Endothelial cell of umbilical vein (primary cell): Measurements from ENCODE around the gene AIMP1. TPM values are rescaled to one million over a fixed set of nuclear protein-coding genes. Genes with fewer than 3 reads are reported as not detected.

Source experiments
- BruUV-seq: library from RNA; stranded (reverse); fragments of 400-500 nt; replicated peaks from 2 replicates; lab custom pipeline; 2021; lab: Mats Ljungman, UMichigan
- CTCF ChIA-PET: fragments of 300-600, 350-600 bp; sonication (Branson Sonifier 250); formaldehyde crosslinking; loops from one replicate; lab custom pipeline; 2021; ENCODE audit warnings: antibody characterized with exemption, inconsistent platforms; lab: Charles Lee
- POLR2A ChIA-PET: fragments of 300-600, 350-600 bp; sonication (Branson Sonifier 250); formaldehyde crosslinking; loops from one replicate; lab custom pipeline; 2021; ENCODE audit warnings: antibody characterized with exemption, inconsistent platforms; lab: Charles Lee
- DNase-seq: peaks from one replicate; pipeline ENCODE4 v3.0.0-alpha.2; 2011; ENCODE audit warnings: low read depth, low spot score
- FAIRE-seq: peaks from 2 replicates; lab custom pipeline; 2011; peaks lifted over from hg19 to GRCh38; lab: Jason Lieb, UNC
- H2AFZ ChIP-seq: 2 replicates; pipeline ENCODE4 v1.6.0; 2012; ENCODE audit warnings: low read depth, low read length, control low read depth, inconsistent platforms
- H3K27ac ChIP-seq: 2 replicates; pipeline ENCODE4 v1.5.1; 2011; ENCODE audit warnings: low read depth, mild to moderate bottlenecking, control low read depth, low read length, moderate library complexity; ENCODE audit not compliant: insufficient read depth
- H3K27me3 ChIP-seq, 2 experiments: 2 replicates each; pipeline versions ENCODE4 v1.6.0 to v1.6.1; 2011; ENCODE audit warnings: low read length in 2 of 2, mixed read lengths in 1 of 2; ENCODE audit not compliant: control insufficient read depth in 2 of 2, insufficient read depth in 2 of 2
- H3K36me3 ChIP-seq, 2 experiments: 2 replicates in 1 of 2; 3 replicates in 1 of 2; pipeline ENCODE4 v1.5.1; 2011; ENCODE audit warnings: low read length in 2 of 2, mild to moderate bottlenecking in 1 of 2, moderate library complexity in 1 of 2; ENCODE audit not compliant: control insufficient read depth in 2 of 2, insufficient read depth in 2 of 2; ENCODE audit errors: extremely low read depth in 1 of 2
- H3K4me1 ChIP-seq: 3 replicates; pipeline ENCODE4 v1.5.1; 2011; ENCODE audit warnings: mild to moderate bottlenecking, low read length; ENCODE audit not compliant: control insufficient read depth, insufficient read depth; ENCODE audit errors: extremely low read depth
- H3K4me2 ChIP-seq: 2 replicates; pipeline ENCODE4 v1.6.1; 2011; ENCODE audit warnings: low read length, control low read depth, mixed read lengths; ENCODE audit not compliant: insufficient read depth
- H3K4me3 ChIP-seq, 3 experiments: fragments of 200-600 bp in 1 of 3; sonication (generic), shearing (Covaris generic) in 1 of 3; replicated peaks in 1 of 3; 2 replicates each; pipeline ENCODE4 v1.5.1; 2011 to 2016; ENCODE audit warnings: control low read depth in 3 of 3, low read length in 3 of 3, mild to moderate bottlenecking in 2 of 3, inconsistent platforms in 1 of 3, low read depth in 1 of 3, moderate library complexity in 1 of 3; ENCODE audit not compliant: insufficient read depth in 1 of 3
- H3K79me2 ChIP-seq: 2 replicates; pipeline ENCODE4 v1.6.0; 2012; ENCODE audit warnings: low read length, inconsistent platforms; ENCODE audit not compliant: control insufficient read depth, insufficient read depth
- H3K9ac ChIP-seq: replicated peaks from 2 replicates; pipeline ENCODE3; 2011; ENCODE audit warnings: low read length, control low read depth; ENCODE audit not compliant: insufficient read depth; ENCODE audit errors: extremely low read depth
- H3K9me1 ChIP-seq: replicated peaks from 3 replicates; pipeline ENCODE4 v1.6.0; 2011; ENCODE audit warnings: mild to moderate bottlenecking, low read length; ENCODE audit not compliant: control insufficient read depth, insufficient read depth; ENCODE audit errors: extremely low read depth
- H3K9me3 ChIP-seq: replicated peaks from 2 replicates; pipeline ENCODE4 v1.5.1; 2012; ENCODE audit warnings: low read length, inconsistent platforms; ENCODE audit not compliant: control insufficient read depth, insufficient read depth
- H4K20me1 ChIP-seq: replicated peaks from 2 replicates; pipeline ENCODE3; 2011; ENCODE audit warnings: mild to moderate bottlenecking, low read length; ENCODE audit not compliant: control insufficient read depth, insufficient read depth; ENCODE audit errors: extremely low read depth
- EZH2 ChIP-seq: IDR thresholded peaks from 2 replicates; pipeline ENCODE4 v1.6.1; 2012; ENCODE audit warnings: borderline replicate concordance, low read depth, mild to moderate bottlenecking, moderate library complexity, low read length, inconsistent platforms; ENCODE audit not compliant: severe bottlenecking
- FOS ChIP-seq: IDR thresholded peaks from 2 replicates; pipeline ENCODE4 v1.6.1; 2011; ENCODE audit warnings: mild to moderate bottlenecking, low read length, moderate library complexity, borderline replicate concordance; ENCODE audit not compliant: insufficient read depth
- GATA2 ChIP-seq: IDR thresholded peaks from 2 replicates; pipeline ENCODE4 v1.7.0; 2011; ENCODE audit warnings: low read depth, mild to moderate bottlenecking, moderate library complexity, mixed read lengths, low read length; ENCODE audit not compliant: insufficient read length, insufficient read depth
- JUN ChIP-seq: IDR thresholded peaks from 2 replicates; pipeline ENCODE4 v1.6.1; 2011; ENCODE audit warnings: borderline replicate concordance, low read depth; ENCODE audit not compliant: insufficient read length, insufficient read depth
- MAX ChIP-seq: IDR thresholded peaks from 2 replicates; pipeline ENCODE4 v1.6.1; 2011; ENCODE audit not compliant: insufficient read depth, insufficient read length
- MYC ChIP-seq: IDR thresholded peaks from one replicate; pipeline ENCODE4 v1.6.1; 2011; ENCODE audit warnings: mild to moderate bottlenecking, low read depth, low read length
- POLR2A ChIP-seq: IDR thresholded peaks from 2 replicates; pipeline ENCODE4 v1.6.1; 2012; ENCODE audit warnings: low read depth, mild to moderate bottlenecking, control low read depth, low read length
- POLR2AphosphoS5 ChIP-seq: IDR thresholded peaks from 2 replicates; pipeline ENCODE4 v1.6.1; 2012; ENCODE audit warnings: low read depth, mild to moderate bottlenecking, control low read depth, low read length, moderate library complexity; ENCODE audit not compliant: insufficient read depth
- dilution Hi-C: fragments of 300-500 bp; cut with MboI; formaldehyde crosslinking; loops from one replicate; pipeline ENCODE4 v1.15.0; 2019; ENCODE audit warnings: low sequenced_read_pairs; ENCODE audit not compliant: extremely low pct_ligation_motif_present
- intact Hi-C: fragments of 100-400 bp; cut with micrococcal nuclease; formaldehyde crosslinking; loops from one replicate; pipeline ENCODE4 v1.10.0; 2022
- polyA plus RNA-seq, 4 experiments: library from polyadenylated mRNA; depleted of rRNA in 3 of 4; stranded (reverse) in 3 of 4; unstranded in 1 of 4; fragments of >200 nt; gene quantifications; 2 replicates each; pipeline versions ENCODE4 v1.2.1 to v1.2.3, GENCODE V29; 2011 to 2012; ENCODE audit warnings: missing spikeins in 1 of 4
- total RNA-seq: library from RNA; stranded (reverse); gene quantifications from 2 replicates; pipeline ENCODE4 v1.2.3, GENCODE V29; 2021
- TF ChIP-seq, protein P1 (sequence below), 2 donors: IDR thresholded peaks; 1 replicate in 1 of 2; 2 replicates in 1 of 2; pipeline ENCODE4 v1.5.1; 2011; ENCODE audit warnings: low read length in 2 of 2, mild to moderate bottlenecking in 2 of 2, moderate library complexity in 2 of 2, control low read depth in 1 of 2, inconsistent platforms in 1 of 2, low read depth in 1 of 2; ENCODE audit not compliant: insufficient read depth in 1 of 2; ENCODE audit errors: extremely low read depth in 1 of 2

AIMP1 gene
- total and polyA plus RNA-seq, 2 donors (not counting 3 experiments of a cell fraction or from before 2014, with no cell fraction given), result 6.4 to 42.4 TPM

- no TSS peak for BruUV-seq
- no peak for FAIRE-seq
- peaks cover 38% of the 10 kb centered on the region for H3K79me2 ChIP-seq
- H3K4me2 ChIP-seq, result no peak overlapping the region
- no peak overlapping the region for H3K27ac ChIP-seq
- dilution Hi-C loops, result no loop called here
- no peak for DNase-seq
- POLR2A ChIA-PET, result no interaction called here
- H3K9me1 ChIP-seq, result no peaks in the 10 kb centered on the region
- intact Hi-C loops, result no loop called here
- no peak overlapping the region for H3K9ac ChIP-seq
- H3K27me3 ChIP-seq, result no peaks in the 10 kb centered on the region
- no peak overlapping the region for H2AFZ ChIP-seq
- no peak for TF ChIP-seq JUN
- TF ChIP-seq FOS, result no peak
- TF ChIP-seq MAX, result no peak
- TF ChIP-seq, protein P1, sequence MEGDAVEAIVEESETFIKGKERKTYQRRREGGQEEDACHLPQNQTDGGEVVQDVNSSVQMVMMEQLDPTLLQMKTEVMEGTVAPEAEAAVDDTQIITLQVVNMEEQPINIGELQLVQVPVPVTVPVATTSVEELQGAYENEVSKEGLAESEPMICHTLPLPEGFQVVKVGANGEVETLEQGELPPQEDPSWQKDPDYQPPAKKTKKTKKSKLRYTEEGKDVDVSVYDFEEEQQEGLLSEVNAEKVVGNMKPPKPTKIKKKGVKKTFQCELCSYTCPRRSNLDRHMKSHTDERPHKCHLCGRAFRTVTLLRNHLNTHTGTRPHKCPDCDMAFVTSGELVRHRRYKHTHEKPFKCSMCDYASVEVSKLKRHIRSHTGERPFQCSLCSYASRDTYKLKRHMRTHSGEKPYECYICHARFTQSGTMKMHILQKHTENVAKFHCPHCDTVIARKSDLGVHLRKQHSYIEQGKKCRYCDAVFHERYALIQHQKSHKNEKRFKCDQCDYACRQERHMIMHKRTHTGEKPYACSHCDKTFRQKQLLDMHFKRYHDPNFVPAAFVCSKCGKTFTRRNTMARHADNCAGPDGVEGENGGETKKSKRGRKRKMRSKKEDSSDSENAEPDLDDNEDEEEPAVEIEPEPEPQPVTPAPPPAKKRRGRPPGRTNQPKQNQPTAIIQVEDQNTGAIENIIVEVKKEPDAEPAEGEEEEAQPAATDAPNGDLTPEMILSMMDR (IDR thresholded peaks at IDR 0.05; ENCODE audit: extremely low read depth in 1 of 2, insufficient read depth in 1 of 2, low read depth in 1 of 2, low read length in 2 of 2), result no peak
- no peak for TF ChIP-seq POLR2A
- TF ChIP-seq EZH2, result no peak
- TF ChIP-seq MYC, result no peak
- no peak for TF ChIP-seq POLR2AphosphoS5
- no peak for TF ChIP-seq GATA2
- H4K20me1 ChIP-seq, result no peaks in the 10 kb centered on the region
- no peaks in the 10 kb centered on the region for H3K9me3 ChIP-seq
- H3K36me3 ChIP-seq, result peaks cover 3 to 4% of the 10 kb centered on the region in 2 experiments
- no peak overlapping the region for H3K4me3 ChIP-seq
- CTCF ChIA-PET, result no interaction called here
- H3K4me1 ChIP-seq, result no peaks in the 10 kb centered on the region
Measured at GRCh38 chr4:106338671-106339070, 22.3 kb downstream of the AIMP1 start.
